ENCODE measurements around the gene MMP20.

GRCh38 chr11:102577182-102577581, 48.0 kb downstream of the MMP20 start:
- TF ChIP-seq CTCF (IDR thresholded peaks at IDR 0.05) (no peak), POLR2A (IDR thresholded peaks at IDR 0.05) (no peak)
